GM12801 (cell line): ENCODE data around the gene HS6ST1.

ENCODE experiments used
- TF ChIP-seq, protein P1 (sequence below): IDR thresholded peaks from one replicate; pipeline ENCODE4 v1.5.1; 2011; ENCODE audit warnings: control low read depth; ENCODE audit not compliant: insufficient read length; ENCODE audit errors: extremely low read depth

The HS6ST1 gene

GRCh38 chr2:128276878-128277675 is 41.6 kb downstream of the HS6ST1 start:
- TF ChIP-seq, protein P1, sequence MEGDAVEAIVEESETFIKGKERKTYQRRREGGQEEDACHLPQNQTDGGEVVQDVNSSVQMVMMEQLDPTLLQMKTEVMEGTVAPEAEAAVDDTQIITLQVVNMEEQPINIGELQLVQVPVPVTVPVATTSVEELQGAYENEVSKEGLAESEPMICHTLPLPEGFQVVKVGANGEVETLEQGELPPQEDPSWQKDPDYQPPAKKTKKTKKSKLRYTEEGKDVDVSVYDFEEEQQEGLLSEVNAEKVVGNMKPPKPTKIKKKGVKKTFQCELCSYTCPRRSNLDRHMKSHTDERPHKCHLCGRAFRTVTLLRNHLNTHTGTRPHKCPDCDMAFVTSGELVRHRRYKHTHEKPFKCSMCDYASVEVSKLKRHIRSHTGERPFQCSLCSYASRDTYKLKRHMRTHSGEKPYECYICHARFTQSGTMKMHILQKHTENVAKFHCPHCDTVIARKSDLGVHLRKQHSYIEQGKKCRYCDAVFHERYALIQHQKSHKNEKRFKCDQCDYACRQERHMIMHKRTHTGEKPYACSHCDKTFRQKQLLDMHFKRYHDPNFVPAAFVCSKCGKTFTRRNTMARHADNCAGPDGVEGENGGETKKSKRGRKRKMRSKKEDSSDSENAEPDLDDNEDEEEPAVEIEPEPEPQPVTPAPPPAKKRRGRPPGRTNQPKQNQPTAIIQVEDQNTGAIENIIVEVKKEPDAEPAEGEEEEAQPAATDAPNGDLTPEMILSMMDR = no peak

DNA sequence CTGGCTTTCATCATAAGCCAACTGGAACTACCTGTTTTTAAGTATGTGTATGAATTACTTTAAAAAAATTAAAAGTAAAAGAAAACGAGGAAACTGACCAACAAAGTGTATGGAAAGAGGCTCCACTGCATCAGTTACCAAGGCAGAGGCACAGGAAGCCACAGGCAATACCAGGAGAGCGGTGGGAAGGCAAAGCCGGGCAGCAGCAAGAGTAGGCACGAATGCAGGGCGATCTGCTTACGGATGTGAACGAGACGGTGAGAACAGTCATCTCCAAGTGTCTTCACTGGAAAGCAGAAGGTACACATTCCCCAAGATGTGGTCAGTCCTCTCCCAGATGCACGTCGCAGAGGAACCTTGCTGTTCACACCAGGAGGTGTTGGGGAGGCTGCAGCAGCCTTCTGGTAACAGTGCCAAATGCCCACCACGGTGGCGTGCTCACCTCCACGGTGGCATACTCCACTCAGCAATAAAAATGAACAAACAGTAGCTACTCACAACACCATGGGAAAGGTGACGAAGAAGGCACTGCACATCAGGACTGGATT is 43.1 kb downstream of the HS6ST1 start:
- TF ChIP-seq, protein P1 = no peak

GRCh38 chr2:128274218-128274617 is 44.5 kb downstream of the HS6ST1 start:
- TF ChIP-seq, protein P1 = no peak

GRCh38 chr2:128273469-128274081 is 45.1 kb downstream of the HS6ST1 start:
- TF ChIP-seq, protein P1 = no peak

DNA sequence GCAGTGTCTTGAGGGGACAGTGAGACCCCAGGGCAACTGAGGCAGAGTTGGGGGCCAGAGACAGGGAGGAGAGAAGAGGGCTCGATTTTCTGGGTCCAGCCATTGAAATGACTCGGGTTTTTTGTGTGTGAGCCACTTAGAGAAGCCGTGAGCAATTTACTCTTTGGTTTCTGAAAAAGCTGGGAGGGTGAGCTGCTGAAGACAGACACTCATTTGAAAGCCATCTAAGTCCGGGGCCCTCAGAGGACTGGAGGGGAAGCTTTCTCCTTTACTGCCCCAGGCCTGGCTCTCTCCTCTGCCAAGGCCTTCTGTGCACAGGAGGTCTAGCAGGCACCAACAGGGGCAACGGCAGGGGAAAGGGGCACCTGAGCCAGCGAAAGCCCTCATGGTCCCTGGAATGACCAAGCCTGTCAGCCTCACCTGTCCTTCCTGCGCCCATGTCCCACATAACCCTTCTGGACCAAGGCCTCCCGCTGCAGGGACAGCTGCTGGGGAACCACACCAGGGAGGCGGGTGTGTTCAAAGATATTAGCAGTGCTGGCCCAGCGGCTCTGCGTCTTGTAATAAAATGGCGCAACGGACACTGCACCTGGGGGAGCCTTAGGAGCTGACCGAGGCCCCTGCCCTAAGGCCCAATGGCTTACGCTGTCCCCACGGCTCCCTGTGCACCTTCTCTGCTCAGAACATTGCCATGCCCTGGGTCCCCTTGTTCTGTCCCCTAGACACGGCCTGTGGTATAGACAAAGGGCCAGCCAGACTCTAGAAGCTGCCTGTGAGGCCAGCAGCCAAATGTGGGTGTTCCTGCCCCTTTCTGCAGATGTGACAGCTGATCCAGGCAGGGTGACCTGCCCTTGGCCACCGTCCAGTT is 45.8 kb downstream of the HS6ST1 start:
- TF ChIP-seq, protein P1 = no peak

DNA sequence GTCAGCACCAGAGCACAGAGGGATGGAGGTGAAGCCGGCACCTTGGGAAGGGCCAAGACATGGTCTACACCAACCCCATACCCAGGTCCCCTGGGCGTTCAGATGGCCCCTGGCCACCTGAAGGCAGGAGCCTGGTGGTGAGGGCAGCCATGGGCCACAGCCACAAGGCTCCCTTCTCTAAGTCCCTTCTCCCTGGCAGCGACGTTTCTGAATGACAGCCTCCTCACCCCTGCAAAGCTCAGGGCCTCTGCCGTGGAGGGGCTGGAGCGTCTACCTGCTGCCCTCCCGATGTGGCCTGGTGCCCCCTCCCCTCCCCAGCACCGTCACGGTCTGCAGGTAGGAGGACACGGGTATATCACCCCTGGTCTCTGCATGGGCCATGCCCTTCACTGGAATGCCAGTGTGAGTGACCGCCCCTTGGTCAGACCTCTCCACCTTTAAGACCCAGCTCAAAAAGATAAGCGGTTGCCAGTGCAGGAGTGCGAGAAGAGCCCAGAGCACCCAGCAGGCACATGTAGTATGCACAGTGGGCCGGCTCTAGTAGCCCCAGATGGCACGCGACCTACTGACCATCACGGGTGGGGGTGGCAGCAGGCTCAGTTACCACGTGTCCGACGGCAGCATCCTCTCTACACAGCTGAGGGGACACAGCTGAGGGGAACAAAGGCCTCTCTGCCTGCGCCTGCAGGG is 46.6 kb downstream of the HS6ST1 start:
- TF ChIP-seq, protein P1 = no peak
